GM21515 (cell line): Measurements from ENCODE around the gene NR2F1-AS1.

Experiments used
- ATAC-seq: cut with Tn5 transposase; IDR thresholded peaks from one replicate; pipeline ENCODE4 v1.9.1; 2021; ENCODE audit not compliant: unreplicated experiment

The NR2F1-AS1 gene

DNA sequence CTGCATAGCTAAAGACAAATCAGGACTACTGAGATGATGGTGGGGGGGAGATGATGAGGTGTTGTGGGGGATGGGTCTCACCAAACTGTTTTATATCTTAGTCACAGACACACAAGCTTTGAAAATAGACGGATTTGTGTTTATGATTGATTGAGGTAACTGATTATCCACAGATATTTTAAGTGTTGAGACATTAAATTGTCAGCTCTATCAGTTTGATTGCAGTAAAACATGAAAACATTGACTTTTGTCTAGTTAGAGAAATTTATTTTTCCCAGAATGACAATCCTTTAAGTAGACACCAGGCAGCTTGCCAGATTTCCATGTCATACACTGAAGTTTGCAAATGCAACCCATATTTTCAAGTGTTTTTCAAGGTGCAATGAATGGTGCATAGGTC is 149.8 kb downstream of the NR2F1-AS1 start:
- ATAC-seq: no peak

DNA sequence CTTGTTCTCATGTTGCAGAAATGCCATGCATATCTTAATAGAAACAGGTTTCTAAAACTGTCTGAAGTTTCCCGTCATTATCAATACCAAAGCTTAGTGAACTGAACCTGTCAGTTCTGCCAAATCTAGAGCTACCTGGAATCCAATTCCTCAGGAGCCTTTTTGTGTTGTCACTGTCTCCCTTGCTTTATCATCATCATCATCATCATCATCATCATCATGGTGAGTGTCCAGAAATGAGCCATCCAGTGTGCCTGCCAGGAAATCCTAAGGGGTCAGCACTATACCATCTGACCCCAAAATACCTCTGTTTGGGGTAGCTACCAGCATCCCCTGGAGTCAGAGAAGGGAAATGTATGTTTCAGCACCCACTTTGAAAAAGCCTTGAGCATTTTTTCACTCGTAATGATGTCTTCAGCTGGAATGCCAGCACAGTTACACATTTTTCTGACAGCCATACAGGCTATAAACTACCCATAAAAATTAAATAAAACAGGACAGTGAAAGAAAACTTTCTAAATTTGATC is 150.3 kb downstream of the NR2F1-AS1 start:
- ATAC-seq: no peak

GRCh38 chr5:93430118-93430517 is 150.9 kb downstream of the NR2F1-AS1 start:
- ATAC-seq: no peak

DNA sequence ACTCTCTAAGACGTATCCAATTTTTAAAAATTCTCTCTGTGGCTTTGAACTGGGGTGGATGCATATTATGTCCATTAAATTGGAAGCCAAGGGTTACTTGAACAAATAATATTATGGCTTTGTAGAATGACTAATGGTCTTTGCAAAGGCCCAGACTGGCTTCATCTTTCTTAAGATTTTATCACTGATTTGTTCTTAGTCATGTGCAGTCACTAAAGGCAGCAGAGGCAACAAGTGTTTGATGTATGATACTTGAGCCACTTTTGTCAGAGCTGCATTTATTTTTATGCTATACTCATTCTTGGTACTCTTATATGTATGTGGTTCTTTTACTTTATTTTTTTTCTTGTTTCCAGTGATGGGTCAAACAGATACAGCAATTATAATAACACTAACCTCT is 152.2 kb downstream of the NR2F1-AS1 start:
- ATAC-seq: no peak

DNA sequence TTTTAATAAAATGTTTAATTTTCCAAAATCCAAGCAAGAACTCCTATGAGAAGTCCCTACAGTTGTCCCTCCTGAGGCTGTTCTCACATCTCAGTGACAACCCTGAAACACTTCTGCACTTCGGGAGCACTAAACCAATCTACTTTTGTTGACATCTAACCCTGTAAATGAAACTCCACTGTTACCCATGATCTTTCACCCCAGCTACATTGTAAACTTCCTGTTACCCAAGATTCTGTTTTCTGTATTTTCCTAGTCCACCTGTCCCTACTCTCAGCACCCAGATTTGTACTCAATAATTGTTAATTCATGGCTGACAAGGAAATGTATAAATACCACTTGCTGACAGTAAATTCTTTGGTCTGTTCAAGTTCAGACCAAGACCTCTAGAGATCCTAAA is 153.7 kb downstream of the NR2F1-AS1 start:
- no peak for ATAC-seq

DNA sequence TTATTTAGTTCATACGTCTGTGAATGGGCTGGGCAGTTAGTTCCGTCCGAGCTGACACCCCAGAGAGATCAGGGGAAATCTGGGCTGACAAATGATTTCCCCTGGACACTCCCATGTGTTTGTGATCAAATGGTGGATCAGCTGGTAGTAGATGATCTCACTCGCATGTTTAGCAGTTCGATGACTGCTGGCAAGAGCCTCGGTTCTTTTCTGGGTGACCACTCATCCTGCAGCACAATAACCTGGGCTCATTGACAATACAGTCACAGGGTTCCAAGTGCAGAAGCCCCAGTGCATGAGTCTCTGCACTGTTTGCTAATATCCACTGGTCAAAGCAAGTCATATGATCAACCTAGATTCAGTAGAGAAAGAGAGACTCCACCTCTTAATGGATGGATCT is 155.9 kb downstream of the NR2F1-AS1 start:
- no peak for ATAC-seq

DNA sequence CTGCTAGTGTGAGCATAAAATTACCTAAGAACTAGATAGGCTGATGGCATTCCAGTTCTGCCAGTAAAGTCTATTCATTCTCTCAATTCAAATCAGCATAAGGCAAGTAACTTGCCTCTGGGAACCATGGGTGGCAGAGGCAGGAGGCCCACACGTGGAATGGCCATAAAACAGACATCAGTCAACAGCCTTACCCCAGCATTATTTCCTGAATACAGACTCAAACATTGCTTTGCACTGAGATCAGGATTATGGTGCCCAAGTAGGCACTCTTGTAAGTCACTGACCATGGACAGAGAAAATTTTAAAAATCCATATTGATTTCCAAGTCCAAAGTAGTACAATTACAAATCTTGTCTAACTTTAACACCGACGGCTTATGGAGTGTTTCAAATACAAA is 157.7 kb downstream of the NR2F1-AS1 start:
- no peak for ATAC-seq

GRCh38 chr5:93422652-93423280 is 158.3 kb downstream of the NR2F1-AS1 start:
- no peak for ATAC-seq

GRCh38 chr5:93421987-93422401 is 159.0 kb downstream of the NR2F1-AS1 start:
- ATAC-seq: no peak

- no peak for ATAC-seq
These were observed 159.6 kb downstream of the NR2F1-AS1 start for GRCh38 chr5:93421468-93421867.

- ATAC-seq: no peak
These were observed 163.5 kb downstream of the NR2F1-AS1 start for GRCh38 chr5:93417490-93417889.

GRCh38 chr5:93415819-93416218 is 165.2 kb downstream of the NR2F1-AS1 start:
- ATAC-seq: no peak

GRCh38 chr5:93411716-93412115 is 169.3 kb downstream of the NR2F1-AS1 start:
- no peak for ATAC-seq

DNA sequence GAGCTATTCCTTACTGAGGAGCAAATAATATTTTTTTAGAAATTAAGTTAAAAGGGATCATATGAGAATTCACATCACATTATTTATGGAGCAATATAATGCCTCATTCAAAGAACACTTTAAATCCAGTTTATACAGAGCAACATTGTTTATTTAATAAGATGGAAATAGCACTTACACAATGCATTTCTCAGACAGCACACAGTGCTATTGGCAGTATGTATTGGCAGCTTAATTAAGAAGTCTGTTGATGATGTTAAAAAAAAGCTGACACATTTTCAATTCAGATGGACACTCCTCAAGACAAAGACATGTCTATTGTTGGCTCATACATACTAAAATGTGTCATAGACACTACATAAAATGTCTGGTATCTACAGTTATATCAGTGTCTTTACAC is 171.3 kb downstream of the NR2F1-AS1 start:
- no peak for ATAC-seq

DNA sequence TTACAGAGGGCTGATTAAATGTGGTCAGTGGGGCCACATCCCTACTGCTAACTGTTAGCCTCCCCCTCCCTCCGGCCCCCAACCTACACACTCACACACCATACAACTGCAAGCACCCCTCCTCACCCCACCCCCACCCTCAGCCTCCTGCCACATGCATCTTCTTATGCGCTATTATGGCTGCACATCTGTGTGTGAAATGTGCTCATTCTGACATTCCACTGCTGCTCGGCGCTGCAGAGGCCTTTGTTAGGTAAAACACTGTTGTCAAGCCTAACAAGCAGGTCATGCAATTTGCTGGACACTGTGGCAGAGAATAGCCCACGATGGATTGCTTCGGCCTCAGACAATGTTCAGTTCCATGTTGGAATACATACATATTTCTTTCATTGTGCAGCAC is 173.6 kb downstream of the NR2F1-AS1 start:
- no peak for ATAC-seq

DNA sequence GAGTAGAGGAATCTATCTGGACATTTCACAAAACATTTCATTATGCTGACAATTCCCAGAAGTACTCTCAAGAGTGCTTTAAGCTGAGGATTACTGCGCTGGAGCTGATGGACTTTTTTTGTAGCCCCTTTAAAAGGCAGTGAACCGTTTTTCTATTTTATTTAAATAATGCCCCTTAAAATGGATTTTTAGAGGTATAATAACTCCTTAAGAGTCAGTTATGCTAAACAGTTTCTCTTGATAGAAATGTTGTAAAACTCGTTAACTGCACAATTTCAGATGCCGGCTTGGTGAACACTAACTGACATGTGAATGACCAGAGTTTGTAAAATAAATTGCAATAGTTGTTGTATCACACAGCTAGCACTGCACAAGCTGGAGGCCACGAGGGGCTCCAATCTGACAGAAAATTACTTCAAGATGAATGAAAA is 174.0 kb downstream of the NR2F1-AS1 start:
- ATAC-seq: no peak

GRCh38 chr5:93404246-93404645 is 176.8 kb downstream of the NR2F1-AS1 start:
- ATAC-seq: no peak

DNA sequence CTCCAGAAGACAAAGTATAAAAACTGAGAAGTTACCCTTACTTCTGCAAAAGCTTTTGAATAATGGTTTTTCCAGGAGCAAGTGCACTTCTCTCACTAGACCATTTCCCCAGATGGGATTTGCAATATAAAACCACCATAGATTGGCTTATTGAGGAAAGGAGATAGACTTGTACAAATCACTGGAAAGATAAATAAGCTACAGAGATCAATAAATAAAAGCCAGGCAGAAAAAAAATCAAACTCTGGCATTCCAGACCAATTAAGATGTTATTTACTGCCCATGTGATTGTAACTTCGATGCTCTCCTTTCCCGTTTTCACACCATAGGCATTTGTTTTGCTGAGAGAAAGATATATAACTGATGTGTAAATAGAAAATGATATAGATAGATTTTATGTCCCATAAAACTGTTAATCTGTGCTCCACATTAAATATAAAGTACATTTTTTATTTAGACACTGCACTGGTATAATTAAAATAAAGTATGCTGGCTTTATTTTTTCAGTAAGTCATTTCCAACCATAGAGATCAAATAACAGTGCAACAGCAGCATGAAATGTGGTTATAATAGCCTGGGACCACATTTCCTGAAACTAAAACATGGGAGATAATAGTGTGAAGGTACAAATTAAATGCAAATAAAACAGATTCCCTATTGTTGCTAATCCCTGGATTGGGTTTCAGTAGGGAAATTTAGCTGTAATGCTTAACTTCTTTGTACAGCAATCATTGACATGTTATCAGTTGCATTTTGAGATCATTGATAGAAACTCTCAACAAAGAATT is 177.7 kb downstream of the NR2F1-AS1 start:
- ATAC-seq: no peak

- ATAC-seq: no peak
These were observed 178.6 kb downstream of the NR2F1-AS1 start for GRCh38 chr5:93402451-93402850.

DNA sequence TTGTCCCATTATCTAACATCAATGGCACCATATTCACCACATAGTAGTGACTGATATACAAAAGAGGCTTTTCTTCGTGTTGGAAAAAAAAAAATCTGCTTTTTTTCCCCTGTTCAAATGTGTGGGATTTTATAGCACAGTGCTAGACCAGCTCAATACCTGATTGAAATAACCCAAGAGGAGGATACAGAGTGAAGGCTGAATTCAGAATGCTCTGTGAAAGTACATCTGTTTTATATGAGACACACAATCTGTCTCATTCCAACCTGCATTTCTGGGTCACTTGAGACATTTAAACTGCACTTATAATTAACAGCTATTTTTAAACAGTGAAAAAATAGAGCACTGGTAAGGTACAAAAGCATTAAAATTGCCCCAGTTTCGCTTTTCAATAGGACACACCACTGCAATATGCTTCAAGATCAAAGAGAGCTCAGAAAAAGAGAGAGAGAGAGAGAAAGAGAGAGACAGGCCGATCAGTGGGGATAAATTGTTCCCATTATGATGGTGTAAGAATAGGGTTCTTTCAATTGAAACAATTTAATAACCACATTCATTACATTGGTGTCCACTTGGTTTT is 179.3 kb downstream of the NR2F1-AS1 start:
- no peak for ATAC-seq

GRCh38 chr5:93399675-93400074 is 181.3 kb downstream of the NR2F1-AS1 start:
- ATAC-seq: no peak

GRCh38 chr5:93395971-93396379 is 185.0 kb downstream of the NR2F1-AS1 start:
- ATAC-seq: no peak
